Endothelial cell of umbilical vein (primary cell): ENCODE data around the gene YIPF3.

Experiments used
- EZH2 ChIP-seq: IDR thresholded peaks from 2 replicates; pipeline ENCODE4 v1.6.1; 2012; ENCODE audit warnings: borderline replicate concordance, low read depth, mild to moderate bottlenecking, moderate library complexity, low read length, inconsistent platforms; ENCODE audit not compliant: severe bottlenecking
- FOS ChIP-seq: IDR thresholded peaks from 2 replicates; pipeline ENCODE4 v1.6.1; 2011; ENCODE audit warnings: mild to moderate bottlenecking, low read length, moderate library complexity, borderline replicate concordance; ENCODE audit not compliant: insufficient read depth
- GATA2 ChIP-seq: IDR thresholded peaks from 2 replicates; pipeline ENCODE4 v1.7.0; 2011; ENCODE audit warnings: low read depth, mild to moderate bottlenecking, moderate library complexity, mixed read lengths, low read length; ENCODE audit not compliant: insufficient read length, insufficient read depth
- JUN ChIP-seq: IDR thresholded peaks from 2 replicates; pipeline ENCODE4 v1.6.1; 2011; ENCODE audit warnings: borderline replicate concordance, low read depth; ENCODE audit not compliant: insufficient read length, insufficient read depth
- MYC ChIP-seq: IDR thresholded peaks from one replicate; pipeline ENCODE4 v1.6.1; 2011; ENCODE audit warnings: mild to moderate bottlenecking, low read depth, low read length
- POLR2A ChIP-seq: IDR thresholded peaks from 2 replicates; pipeline ENCODE4 v1.6.1; 2012; ENCODE audit warnings: low read depth, mild to moderate bottlenecking, control low read depth, low read length
- POLR2AphosphoS5 ChIP-seq: IDR thresholded peaks from 2 replicates; pipeline ENCODE4 v1.6.1; 2012; ENCODE audit warnings: low read depth, mild to moderate bottlenecking, control low read depth, low read length, moderate library complexity; ENCODE audit not compliant: insufficient read depth
- TF ChIP-seq, protein P1 (sequence below), 2 donors: IDR thresholded peaks; 1 replicate in 1 of 2; 2 replicates in 1 of 2; pipeline ENCODE4 v1.5.1; 2011; ENCODE audit warnings: low read length in 2 of 2, mild to moderate bottlenecking in 2 of 2, moderate library complexity in 2 of 2, control low read depth in 1 of 2, inconsistent platforms in 1 of 2, low read depth in 1 of 2; ENCODE audit not compliant: insufficient read depth in 1 of 2; ENCODE audit errors: extremely low read depth in 1 of 2
- TF ChIP-seq, protein P2 (sequence below): IDR thresholded peaks from 2 replicates; pipeline ENCODE4 v1.6.1; 2011; ENCODE audit not compliant: insufficient read depth, insufficient read length

DNA sequence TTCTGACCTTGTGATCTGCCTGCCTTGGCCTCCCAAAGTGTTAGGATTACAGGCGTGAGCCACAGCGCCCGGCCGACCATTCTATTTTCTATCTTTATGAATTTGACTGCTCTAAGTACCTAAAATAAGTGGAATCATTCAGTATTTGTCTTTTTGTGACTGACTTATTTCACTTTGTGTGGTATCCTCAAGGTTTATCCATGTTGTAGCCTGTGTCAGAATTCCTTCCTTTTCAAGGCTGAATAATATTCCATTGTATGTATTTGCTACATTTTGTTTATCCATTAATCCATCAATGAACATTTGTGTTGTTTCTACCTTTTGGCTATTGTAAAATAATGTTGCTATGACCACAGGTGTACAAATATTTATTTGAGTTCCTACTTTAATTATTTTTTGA lies 44.2 kb downstream of the YIPF3 start:
- TF ChIP-seq POLR2AphosphoS5 (no peak), POLR2A (no peak), EZH2 (no peak), MYC (no peak), JUN (no peak), GATA2 (no peak), FOS (no peak)
- TF ChIP-seq, protein P1, sequence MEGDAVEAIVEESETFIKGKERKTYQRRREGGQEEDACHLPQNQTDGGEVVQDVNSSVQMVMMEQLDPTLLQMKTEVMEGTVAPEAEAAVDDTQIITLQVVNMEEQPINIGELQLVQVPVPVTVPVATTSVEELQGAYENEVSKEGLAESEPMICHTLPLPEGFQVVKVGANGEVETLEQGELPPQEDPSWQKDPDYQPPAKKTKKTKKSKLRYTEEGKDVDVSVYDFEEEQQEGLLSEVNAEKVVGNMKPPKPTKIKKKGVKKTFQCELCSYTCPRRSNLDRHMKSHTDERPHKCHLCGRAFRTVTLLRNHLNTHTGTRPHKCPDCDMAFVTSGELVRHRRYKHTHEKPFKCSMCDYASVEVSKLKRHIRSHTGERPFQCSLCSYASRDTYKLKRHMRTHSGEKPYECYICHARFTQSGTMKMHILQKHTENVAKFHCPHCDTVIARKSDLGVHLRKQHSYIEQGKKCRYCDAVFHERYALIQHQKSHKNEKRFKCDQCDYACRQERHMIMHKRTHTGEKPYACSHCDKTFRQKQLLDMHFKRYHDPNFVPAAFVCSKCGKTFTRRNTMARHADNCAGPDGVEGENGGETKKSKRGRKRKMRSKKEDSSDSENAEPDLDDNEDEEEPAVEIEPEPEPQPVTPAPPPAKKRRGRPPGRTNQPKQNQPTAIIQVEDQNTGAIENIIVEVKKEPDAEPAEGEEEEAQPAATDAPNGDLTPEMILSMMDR (IDR thresholded peaks at IDR 0.05; ENCODE audit: extremely low read depth in 1 of 2, insufficient read depth in 1 of 2, low read depth in 1 of 2, low read length in 2 of 2): no peak
- TF ChIP-seq, protein P2, sequence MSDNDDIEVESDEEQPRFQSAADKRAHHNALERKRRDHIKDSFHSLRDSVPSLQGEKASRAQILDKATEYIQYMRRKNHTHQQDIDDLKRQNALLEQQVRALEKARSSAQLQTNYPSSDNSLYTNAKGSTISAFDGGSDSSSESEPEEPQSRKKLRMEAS: no peak
